HCT116 (cell line): ENCODE data around the gene ZNF76. TPM values are rescaled to one million over a fixed set of nuclear protein-coding genes. Genes with fewer than 3 reads are reported as not detected.

Source experiments
- ATAC-seq: fragments of 200-7000 bp; cut with Tn5 transposase; 2 replicates; pipeline ENCODE4 v1.9.1; 2020; ENCODE audit warnings: mild to moderate bottlenecking, moderate library complexity
- BruUV-seq: library from RNA; stranded (reverse); fragments of 400-500 nt; replicated peaks from 2 replicates; lab custom pipeline; 2021; lab: Mats Ljungman, UMichigan
- CTCF ChIA-PET: fragments of 300-600 bp; sonication (Branson Sonifier 250); formaldehyde crosslinking; loops from one replicate; lab custom pipeline; 2021; ENCODE audit warnings: antibody characterized with exemption; lab: Charles Lee
- POLR2A ChIA-PET: fragments of 300-600, 350-600 bp; sonication (Branson Sonifier 250); formaldehyde crosslinking; loops from one replicate; lab custom pipeline; 2021; ENCODE audit warnings: antibody characterized with exemption; lab: Charles Lee
- RAD21 ChIA-PET, 2 experiments: fragments of 300-600 bp; sonication (Branson Sonifier 250); formaldehyde crosslinking; loops; one replicate each; lab custom pipeline; 2023; ENCODE audit warnings: low total read pairs in 2 of 2; ENCODE audit not compliant: uncharacterized antibody in 2 of 2, unreplicated experiment in 2 of 2, low non-redundant PET in 1 of 2; lab: Charles Lee
- DNase-seq: peaks from one replicate; pipeline ENCODE4 v3.0.0-alpha.2; 2010; ENCODE audit warnings: low read depth, low spot score
- H2AFZ ChIP-seq: fragments of 200-600 bp; shearing (Covaris generic), sonication (generic); 2 replicates; pipeline ENCODE4 v1.6.1; 2017; ENCODE audit warnings: low read depth, mixed run types, mixed read lengths, antibody characterized with exemption, low read length; ENCODE audit not compliant: poor library complexity, severe bottlenecking
- H3K27ac ChIP-seq: 2 replicates; pipeline ENCODE4 v1.5.1; 2012; ENCODE audit warnings: low read depth, low read length
- H3K27me3 ChIP-seq: fragments of 200-600 bp; sonication (generic); 2 replicates; pipeline ENCODE4 v1.6.1; 2016; ENCODE audit warnings: mixed run types, low read length, mixed read lengths; ENCODE audit not compliant: insufficient read depth
- H3K36me3 ChIP-seq, 2 experiments: fragments of 200-500 bp in 1 of 2; fragments of 200-600 bp in 1 of 2; sonication (Bioruptor generic) in 1 of 2; sonication (generic) in 1 of 2; 2 replicates each; pipeline versions ENCODE4 v1.5.1 to v1.6.1; 2014 to 2016; ENCODE audit warnings: low read length in 2 of 2, inconsistent platforms in 1 of 2, mixed read lengths in 1 of 2, mixed run types in 1 of 2; ENCODE audit not compliant: insufficient read depth in 2 of 2, control insufficient read depth in 1 of 2
- H3K4me1 ChIP-seq, 2 experiments: fragments of 200-600 bp in 1 of 2; sonication (generic) in 1 of 2; 2 replicates each; pipeline versions ENCODE4 v1.5.1 to v1.6.1; 2012 to 2017; ENCODE audit warnings: low read length in 2 of 2, inconsistent platforms in 1 of 2, mild to moderate bottlenecking in 1 of 2, mixed read lengths in 1 of 2, mixed run types in 1 of 2, moderate library complexity in 1 of 2; ENCODE audit not compliant: insufficient read depth in 2 of 2, control insufficient read depth in 1 of 2
- H3K4me2 ChIP-seq: fragments of 200-600 bp; sonication (generic); 2 replicates; pipeline ENCODE4 v1.6.1; 2017; ENCODE audit warnings: mixed run types, low read length, mixed read lengths
- H3K4me3 ChIP-seq, 2 experiments: fragments of 200-600 bp in 1 of 2; sonication (generic) in 1 of 2; replicated peaks in 1 of 2; 2 replicates each; pipeline ENCODE4 v1.5.1; 2011 to 2016; ENCODE audit warnings: low read length in 2 of 2, control low read depth in 1 of 2, low read depth in 1 of 2, mild to moderate bottlenecking in 1 of 2, mixed read lengths in 1 of 2, mixed run types in 1 of 2
- H3K79me2 ChIP-seq: fragments of 200-600 bp; sonication (generic); 2 replicates; pipeline ENCODE4 v1.6.1; 2017; ENCODE audit warnings: mild to moderate bottlenecking, mixed run types, low read length, moderate library complexity, mixed read lengths; ENCODE audit not compliant: insufficient read depth
- H3K9ac ChIP-seq: fragments of 200-600 bp; sonication (generic); 2 replicates; pipeline ENCODE4 v1.6.1; 2016; ENCODE audit warnings: low read length, mixed read lengths
- H3K9me2 ChIP-seq: fragments of 200-600 bp; sonication (generic), shearing (Covaris generic); 2 replicates; pipeline ENCODE4 v1.6.1; 2017; ENCODE audit warnings: mixed run types, mild to moderate bottlenecking, moderate library complexity; ENCODE audit not compliant: insufficient read depth
- H3K9me3 ChIP-seq, 2 experiments: fragments of 200-500 bp in 1 of 2; fragments of 200-600 bp in 1 of 2; sonication (Bioruptor generic) in 1 of 2; sonication (generic) in 1 of 2; 2 replicates each; pipeline ENCODE4 v1.6.1; 2014 to 2017; ENCODE audit warnings: low read length in 2 of 2, mixed read lengths in 2 of 2, inconsistent platforms in 1 of 2, low read depth in 1 of 2, mild to moderate bottlenecking in 1 of 2, mixed run types in 1 of 2, moderate library complexity in 1 of 2; ENCODE audit not compliant: control insufficient read depth in 1 of 2, insufficient read depth in 1 of 2
- H4K20me1 ChIP-seq: fragments of 200-600 bp; sonication (generic), shearing (Covaris generic); 2 replicates; pipeline ENCODE4 v1.6.1; 2017; ENCODE audit warnings: mixed run types, mild to moderate bottlenecking, moderate library complexity; ENCODE audit not compliant: insufficient read depth
- EGR1 ChIP-seq: IDR thresholded peaks from 2 replicates; pipeline ENCODE4 v1.6.1; 2012; ENCODE audit warnings: low read depth
- EZH2 ChIP-seq: fragments of 200-600 bp; sonication (generic); IDR thresholded peaks from 2 replicates; pipeline ENCODE4 v1.6.1; 2017; ENCODE audit warnings: antibody characterized with exemption, mixed run types
- EZH2phosphoT487 ChIP-seq: fragments of 200-600 bp; IDR thresholded peaks from 2 replicates; pipeline ENCODE4 v1.6.1; 2018; ENCODE audit warnings: antibody characterized with exemption, borderline replicate concordance
- JUND ChIP-seq: IDR thresholded peaks from 2 replicates; pipeline ENCODE4 v1.6.1; 2012
- POLR2A ChIP-seq: IDR thresholded peaks from 2 replicates; pipeline ENCODE4 v1.7.0; 2011; ENCODE audit warnings: borderline replicate concordance; ENCODE audit not compliant: insufficient read depth, insufficient read length; ENCODE audit errors: extremely low read depth
- POLR2AphosphoS5 ChIP-seq: IDR thresholded peaks from 2 replicates; pipeline ENCODE4 v1.6.1; 2011; ENCODE audit warnings: mild to moderate bottlenecking, low read depth, low read length, moderate library complexity
- REST ChIP-seq: IDR thresholded peaks from 2 replicates; pipeline ENCODE4 v1.6.1; 2012; ENCODE audit warnings: low read depth
- SIN3A ChIP-seq: IDR thresholded peaks from 2 replicates; pipeline ENCODE4 v1.6.1; 2012; ENCODE audit warnings: low read depth
- SP1 ChIP-seq: IDR thresholded peaks from 2 replicates; pipeline ENCODE4 v1.6.1; 2012; ENCODE audit warnings: low read depth
- SRF ChIP-seq: IDR thresholded peaks from 2 replicates; pipeline ENCODE4 v1.6.1; 2012; ENCODE audit warnings: low read depth
- intact Hi-C: fragments of 100-400 bp; cut with micrococcal nuclease; formaldehyde crosslinking; loops from 2 replicates; pipeline ENCODE4 v1.10.0; 2022
- total RNA-seq: library from RNA; stranded (reverse); gene quantifications from one replicate; pipeline ENCODE4 v1.2.1, GENCODE V29; 2021; ENCODE audit not compliant: unreplicated experiment
- TF ChIP-seq, protein P1 (sequence below), 3 experiments: fragments of 200-600 bp in 1 of 3; sonication (generic) in 1 of 3; IDR thresholded peaks in 2 of 3; conservative IDR thresholded peaks in 1 of 3; 2 replicates each; pipeline ENCODE4 v1.5.1; 2012 to 2017; ENCODE audit warnings: low read depth in 2 of 3, low read length in 2 of 3, antibody characterized with exemption in 1 of 3, borderline replicate concordance in 1 of 3, control low read depth in 1 of 3, mild to moderate bottlenecking in 1 of 3, mixed read lengths in 1 of 3, mixed run types in 1 of 3, moderate library complexity in 1 of 3; ENCODE audit not compliant: insufficient read depth in 1 of 3

Gene ZNF76
- total RNA-seq, 1 experiment from 2014 or later = 47.5 TPM

DNA sequence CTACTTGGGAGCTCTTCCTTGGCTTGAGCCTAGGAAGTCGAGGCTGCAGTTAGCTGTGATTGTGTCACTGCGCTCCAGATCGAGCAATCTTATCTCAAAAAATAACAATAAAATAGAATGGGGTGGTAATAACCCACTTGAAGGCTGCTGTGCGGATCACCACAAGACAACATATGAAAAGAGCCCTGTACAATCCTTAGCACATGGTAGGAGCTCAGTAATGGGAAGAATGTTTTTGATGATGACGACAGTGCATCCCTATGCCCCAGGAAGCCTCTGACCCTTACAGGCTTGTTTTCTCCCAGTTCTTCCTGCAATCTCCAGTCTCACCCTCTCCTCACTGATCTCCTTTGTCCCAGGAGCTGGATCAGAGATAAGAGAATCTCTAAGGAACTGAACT, 30.2 kb upstream of the ZNF76 start:
- no peaks in the 10 kb centered on the region for H3K4me1 ChIP-seq
- H2AFZ ChIP-seq = no peak overlapping the region
- H3K27me3 ChIP-seq = no peaks in the 10 kb centered on the region
- no peak overlapping the region for H3K4me3 ChIP-seq
- no peaks in the 10 kb centered on the region for H3K36me3 ChIP-seq
- CTCF ChIA-PET = no interaction called here
- no peaks in the 10 kb centered on the region for H3K9me2 ChIP-seq
- POLR2A ChIA-PET = no interaction called here
- no peak overlapping the region for H3K4me2 ChIP-seq
- no peak for TF ChIP-seq POLR2A
- no peaks in the 10 kb centered on the region for H3K9me3 ChIP-seq
- intact Hi-C loops = no loop called here
- BruUV-seq = no TSS peak
- H3K27ac ChIP-seq = no peak overlapping the region
- no peak overlapping the region for H3K9ac ChIP-seq
- H4K20me1 ChIP-seq = no peaks in the 10 kb centered on the region
- ATAC-seq = no peak
- RAD21 ChIA-PET = no interaction called here
- DNase-seq = no peak
- H3K79me2 ChIP-seq = no peaks in the 10 kb centered on the region

GRCh38 chr6:35230498-35230897, 29.0 kb upstream of the ZNF76 start:
- CTCF ChIA-PET = interaction anchor here (2.6 kb wide), 1 partner anchor 10 kb away, joined by 10 read pairs; no protein-coding TSS in a partner anchor
- Histone ChIP-seq H3K9ac (no peak overlapping the region), H3K4me1 (no peaks in the 10 kb centered on the region), H3K27me3 (no peaks in the 10 kb centered on the region), H2AFZ (no peak overlapping the region), H3K4me3 (no peak overlapping the region), H3K9me3 (no peaks in the 10 kb centered on the region), H3K36me3 (no peaks in the 10 kb centered on the region), H3K79me2 (no peaks in the 10 kb centered on the region), H3K4me2 (no peak overlapping the region), H3K27ac (no peak overlapping the region), H4K20me1 (no peaks in the 10 kb centered on the region), H3K9me2 (no peaks in the 10 kb centered on the region)
- intact Hi-C loops = no loop called here
- ATAC-seq = no peak
- RAD21 ChIA-PET = interaction anchor here in 1 of 2 experiments (1.4 kb wide), 1 partner anchor 10 kb away, joined by 3 read pairs; no protein-coding TSS in a partner anchor
- BruUV-seq = no TSS peak
- DNase-seq = no peak
- TF ChIP-seq EZH2 (no peak), SRF (no peak), JUND (no peak), POLR2AphosphoS5 (no peak), SP1 (no peak), EZH2phosphoT487 (no peak), REST (no peak), EGR1 (no peak), SIN3A (no peak)
- TF ChIP-seq, protein P1, sequence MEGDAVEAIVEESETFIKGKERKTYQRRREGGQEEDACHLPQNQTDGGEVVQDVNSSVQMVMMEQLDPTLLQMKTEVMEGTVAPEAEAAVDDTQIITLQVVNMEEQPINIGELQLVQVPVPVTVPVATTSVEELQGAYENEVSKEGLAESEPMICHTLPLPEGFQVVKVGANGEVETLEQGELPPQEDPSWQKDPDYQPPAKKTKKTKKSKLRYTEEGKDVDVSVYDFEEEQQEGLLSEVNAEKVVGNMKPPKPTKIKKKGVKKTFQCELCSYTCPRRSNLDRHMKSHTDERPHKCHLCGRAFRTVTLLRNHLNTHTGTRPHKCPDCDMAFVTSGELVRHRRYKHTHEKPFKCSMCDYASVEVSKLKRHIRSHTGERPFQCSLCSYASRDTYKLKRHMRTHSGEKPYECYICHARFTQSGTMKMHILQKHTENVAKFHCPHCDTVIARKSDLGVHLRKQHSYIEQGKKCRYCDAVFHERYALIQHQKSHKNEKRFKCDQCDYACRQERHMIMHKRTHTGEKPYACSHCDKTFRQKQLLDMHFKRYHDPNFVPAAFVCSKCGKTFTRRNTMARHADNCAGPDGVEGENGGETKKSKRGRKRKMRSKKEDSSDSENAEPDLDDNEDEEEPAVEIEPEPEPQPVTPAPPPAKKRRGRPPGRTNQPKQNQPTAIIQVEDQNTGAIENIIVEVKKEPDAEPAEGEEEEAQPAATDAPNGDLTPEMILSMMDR (IDR thresholded peaks at IDR 0.05 in 2 of 3, conservative IDR thresholded peaks at IDR 0.05 in 1 of 3; ENCODE audit: borderline replicate concordance in 1 of 3, insufficient read depth in 1 of 3, low read depth in 2 of 3, low read length in 2 of 3) = no peak
- POLR2A ChIA-PET = no interaction called here
